ENCODE data around the gene MVK. TPM values are rescaled to one million over a fixed set of nuclear protein-coding genes. Genes with fewer than 3 reads are reported as not detected.

MVK gene
- polyA plus RNA-seq, 1 donor from 2014 or later, result 2.6 TPM

DNA sequence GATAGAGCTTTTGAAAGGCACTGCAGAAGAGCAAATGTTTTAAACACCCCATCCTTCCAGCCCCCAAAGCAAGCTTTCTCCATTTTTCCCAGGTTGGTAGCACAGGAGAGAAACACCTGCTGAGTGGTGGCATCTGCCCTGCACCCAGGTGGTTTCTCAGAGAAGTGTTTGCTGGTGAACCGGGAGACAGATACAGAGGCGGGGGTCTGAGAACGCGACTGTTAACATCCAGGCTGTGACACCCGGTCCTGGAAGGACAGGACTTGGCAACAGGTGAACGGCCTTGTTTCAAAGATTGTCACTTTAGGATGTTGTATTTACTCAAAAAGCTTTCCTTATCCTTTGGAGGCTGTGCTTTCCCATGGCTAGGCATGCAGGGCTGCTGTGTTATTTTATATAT lies 18.8 kb upstream of the MVK start:
- Mint-ChIP-seq H3K36me3 (no peaks in the 10 kb centered on the region), H3K4me3 (no peak overlapping the region), H3K27ac (no peak overlapping the region), H3K9me3 (no peaks in the 10 kb centered on the region), H3K27me3 (no peaks in the 10 kb centered on the region), H3K4me1 (peaks cover 0 to 3% (median 2%) of the 10 kb centered on the region in 3 donors)

DNA sequence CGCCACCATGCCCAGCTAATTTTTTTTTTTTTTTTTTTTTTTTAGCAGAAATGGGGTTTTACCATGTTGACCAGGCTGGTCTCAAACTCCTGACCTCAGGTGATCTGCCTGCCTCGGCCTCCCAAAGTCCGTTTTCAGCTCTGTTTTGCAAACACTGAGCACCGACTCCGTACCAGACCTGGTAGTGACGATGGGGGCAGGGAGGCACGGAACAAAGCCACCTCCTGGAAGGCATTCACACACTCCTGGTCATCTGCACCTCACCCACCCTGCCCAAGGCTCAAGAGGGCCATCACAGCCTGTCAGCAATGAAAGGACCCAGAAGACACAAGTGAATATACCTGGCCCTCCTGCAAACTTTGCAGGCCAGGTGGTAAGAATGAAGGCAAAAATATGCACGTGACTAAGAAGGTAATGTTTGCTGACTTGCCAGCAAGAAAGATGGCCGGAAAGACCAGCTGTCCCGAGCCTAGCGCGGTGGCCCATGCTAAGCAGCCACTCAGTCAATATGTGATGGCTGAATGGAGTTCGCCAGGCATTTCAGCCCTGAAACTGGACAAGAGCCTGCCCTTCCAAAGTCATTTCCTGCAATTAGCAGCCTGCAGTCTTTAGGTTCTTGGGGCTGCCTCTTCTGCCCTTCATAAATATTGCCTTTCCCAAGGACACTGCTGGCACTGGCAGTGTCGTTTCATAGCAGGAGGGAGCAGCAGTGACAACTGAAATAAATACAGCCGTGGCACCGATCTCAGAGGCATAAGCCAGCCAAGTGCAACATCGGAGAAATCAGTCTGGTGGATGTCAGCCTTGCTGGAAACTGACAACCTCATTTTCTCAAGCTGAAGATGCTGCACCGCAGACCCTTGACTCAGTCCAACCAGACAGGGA lies 17.9 kb upstream of the MVK start:
- Mint-ChIP-seq H3K9me3 (no peaks in the 10 kb centered on the region), H3K27me3 (no peaks in the 10 kb centered on the region), H3K4me1 (peaks cover 0 to 3% (median 2%) of the 10 kb centered on the region in 3 donors), H3K4me3 (no peak overlapping the region), H3K36me3 (no peaks in the 10 kb centered on the region), H3K27ac (no peak overlapping the region)

GRCh38 chr12:109557200-109557599 lies 16.4 kb upstream of the MVK start:
- H3K27ac Mint-ChIP-seq, result no peak overlapping the region
- H3K4me3 Mint-ChIP-seq, result no peak overlapping the region
- no peaks in the 10 kb centered on the region for H3K27me3 Mint-ChIP-seq
- peaks cover 0 to 4% (median 2%) of the 10 kb centered on the region in 3 donors for H3K9me3 Mint-ChIP-seq
- peaks cover 6% of the 10 kb centered on the region for H3K36me3 Mint-ChIP-seq
- peaks cover 0 to 3% (median 2%) of the 10 kb centered on the region in 3 donors for H3K4me1 Mint-ChIP-seq

DNA sequence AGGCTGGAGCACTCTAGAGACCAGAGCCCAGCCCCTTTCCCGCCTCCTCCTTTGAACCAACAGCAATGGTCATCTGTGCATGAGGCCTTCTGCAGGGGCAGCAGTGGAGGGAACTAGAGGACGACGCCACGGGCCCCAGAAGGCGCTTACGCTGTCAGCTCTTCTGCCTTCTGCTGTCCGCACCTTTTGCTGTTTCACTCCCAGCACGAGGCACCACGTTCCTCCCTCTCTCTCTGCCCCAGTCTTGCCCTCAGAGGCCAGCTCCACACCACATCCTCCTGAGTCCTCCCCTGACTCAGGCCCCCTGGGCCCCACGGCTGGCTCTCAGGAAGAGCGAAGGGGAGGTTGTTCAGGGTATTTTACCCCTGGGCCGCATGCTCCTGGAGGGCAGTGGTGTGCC lies 15.8 kb upstream of the MVK start:
- no peak overlapping the region for H3K27ac Mint-ChIP-seq
- H3K4me1 Mint-ChIP-seq, result no peaks in the 10 kb centered on the region
- peaks cover 0 to 7% (median 3%) of the 10 kb centered on the region in 3 donors for H3K9me3 Mint-ChIP-seq
- peaks cover 10% of the 10 kb centered on the region for H3K36me3 Mint-ChIP-seq
- H3K4me3 Mint-ChIP-seq, result no peak overlapping the region
- no peaks in the 10 kb centered on the region for H3K27me3 Mint-ChIP-seq

- Mint-ChIP-seq H3K36me3 (peaks cover 10% of the 10 kb centered on the region), H3K27me3 (no peaks in the 10 kb centered on the region), H3K9me3 (peaks cover 0 to 7% (median 3%) of the 10 kb centered on the region in 3 donors), H3K4me3 (no peak overlapping the region), H3K27ac (no peak overlapping the region), H3K4me1 (no peaks in the 10 kb centered on the region)
These were observed 15.0 kb upstream of the MVK start for GRCh38 chr12:109558374-109559199.

DNA sequence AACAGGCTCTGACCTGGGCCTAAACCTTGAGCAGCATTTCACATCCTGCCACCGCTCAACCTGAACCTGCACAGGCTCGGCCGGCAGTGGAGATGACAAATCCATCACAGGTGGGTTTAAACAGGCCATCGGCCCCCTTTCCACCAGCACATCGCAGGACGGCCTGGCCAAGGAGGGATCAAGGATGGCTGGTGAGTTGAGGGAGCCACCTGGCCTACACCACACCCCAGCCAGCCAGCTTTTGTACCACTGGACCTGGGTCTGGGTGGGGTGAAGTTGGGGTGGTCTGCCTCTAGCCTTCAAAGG lies 14.4 kb upstream of the MVK start:
- Mint-ChIP-seq H3K27ac (no peak overlapping the region), H3K4me3 (no peak overlapping the region), H3K9me3 (peaks cover 0 to 7% (median 3%) of the 10 kb centered on the region in 3 donors), H3K27me3 (no peaks in the 10 kb centered on the region), H3K4me1 (no peaks in the 10 kb centered on the region), H3K36me3 (peaks cover 10% of the 10 kb centered on the region)

- Mint-ChIP-seq H3K4me1 (no peaks in the 10 kb centered on the region), H3K27me3 (no peaks in the 10 kb centered on the region), H3K9me3 (peaks cover 0 to 7% (median 3%) of the 10 kb centered on the region in 3 donors), H3K27ac (no peak overlapping the region), H3K36me3 (peaks cover 10% of the 10 kb centered on the region), H3K4me3 (no peak overlapping the region)
These were observed 14.0 kb upstream of the MVK start for GRCh38 chr12:109559601-109560000.

DNA sequence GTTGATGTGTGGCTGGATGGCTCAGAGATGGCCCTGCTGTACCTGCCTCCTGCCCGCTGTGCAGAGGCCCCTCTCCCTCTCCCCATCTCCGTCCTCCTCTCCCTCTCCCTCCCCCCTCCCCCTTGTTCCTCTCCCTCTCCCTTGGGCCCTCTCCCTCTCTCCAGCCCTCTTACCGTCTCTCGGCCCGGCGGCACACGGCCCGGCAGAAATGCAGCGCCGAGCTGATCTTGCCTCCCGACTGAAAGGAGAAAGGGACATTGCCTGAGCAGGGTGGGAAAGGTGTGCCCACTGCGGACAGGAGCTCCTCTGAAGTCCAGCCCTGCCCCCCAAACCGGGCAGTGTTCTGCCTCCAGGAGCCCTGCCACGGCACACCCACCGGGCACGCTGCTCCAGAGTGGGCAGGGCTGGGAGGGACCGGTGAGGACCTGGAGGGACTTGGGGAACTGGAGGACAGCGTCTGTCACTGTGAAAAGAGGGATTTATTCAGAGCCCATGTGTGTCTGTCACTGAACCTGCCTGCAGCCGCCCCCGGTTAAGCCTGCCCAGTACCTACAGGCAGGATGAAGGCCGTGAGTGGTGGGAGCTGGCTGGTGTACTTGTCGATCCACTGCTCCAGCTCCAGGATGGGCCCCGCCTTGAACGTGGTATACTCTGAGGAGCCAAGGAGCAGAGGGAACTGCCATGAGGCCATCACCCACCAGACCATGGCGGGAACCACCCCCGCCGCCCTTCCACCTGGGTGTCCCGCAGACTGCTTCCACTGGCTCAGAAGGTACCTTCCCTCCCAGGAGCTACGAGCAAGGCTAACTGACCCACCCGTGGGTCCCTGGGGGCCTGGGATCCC lies 12.5 kb upstream of the MVK start:
- no peaks in the 10 kb centered on the region for H3K4me1 Mint-ChIP-seq
- H3K27me3 Mint-ChIP-seq, result no peaks in the 10 kb centered on the region
- H3K4me3 Mint-ChIP-seq, result no peak overlapping the region
- no peak overlapping the region for H3K27ac Mint-ChIP-seq
- H3K9me3 Mint-ChIP-seq, result peaks cover 0 to 7% (median 3%) of the 10 kb centered on the region in 3 donors
- H3K36me3 Mint-ChIP-seq, result peaks cover 10% of the 10 kb centered on the region

DNA sequence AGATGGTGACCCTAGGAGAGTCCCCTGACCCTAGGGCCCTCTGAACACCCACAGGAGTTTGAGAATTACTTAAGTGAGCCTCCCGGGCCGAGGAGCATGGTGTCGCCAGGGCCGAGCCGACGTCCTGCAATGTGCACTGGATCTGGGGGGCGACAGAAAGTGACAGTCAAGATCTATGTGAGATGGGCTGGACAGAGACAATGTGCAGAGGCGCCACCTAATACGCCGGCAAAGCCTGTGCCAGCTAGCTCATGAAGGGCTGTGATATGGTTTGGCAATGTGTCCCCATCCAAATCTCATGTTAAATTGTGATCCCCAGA lies 11.9 kb upstream of the MVK start:
- Mint-ChIP-seq H3K36me3 (peaks cover 10% of the 10 kb centered on the region), H3K27me3 (no peaks in the 10 kb centered on the region), H3K4me3 (no peak overlapping the region), H3K9me3 (peaks cover 0 to 7% (median 3%) of the 10 kb centered on the region in 3 donors), H3K27ac (no peak overlapping the region), H3K4me1 (no peaks in the 10 kb centered on the region)

GRCh38 chr12:109562871-109563270 lies 10.7 kb upstream of the MVK start:
- Mint-ChIP-seq H3K4me3 (no peak overlapping the region), H3K27me3 (no peaks in the 10 kb centered on the region), H3K36me3 (peaks cover 10% of the 10 kb centered on the region), H3K9me3 (peaks cover 0 to 7% (median 3%) of the 10 kb centered on the region in 3 donors), H3K4me1 (no peaks in the 10 kb centered on the region), H3K27ac (no peak overlapping the region)

GRCh38 chr12:109563291-109564284 lies 10.0 kb upstream of the MVK start:
- H3K36me3 Mint-ChIP-seq, result peaks cover 10% of the 10 kb centered on the region
- no peaks in the 10 kb centered on the region for H3K27me3 Mint-ChIP-seq
- peaks cover 0 to 7% (median 3%) of the 10 kb centered on the region in 3 donors for H3K9me3 Mint-ChIP-seq
- H3K4me1 Mint-ChIP-seq, result no peaks in the 10 kb centered on the region
- no peak overlapping the region for H3K27ac Mint-ChIP-seq
- H3K4me3 Mint-ChIP-seq, result no peak overlapping the region

GRCh38 chr12:109566424-109566823 lies 7.2 kb upstream of the MVK start:
- Mint-ChIP-seq H3K4me1 (peaks cover 0 to 3% (median 0%) of the 10 kb centered on the region in 3 donors), H3K27ac (no peak overlapping the region), H3K27me3 (no peaks in the 10 kb centered on the region), H3K36me3 (peaks cover 10% of the 10 kb centered on the region), H3K4me3 (no peak overlapping the region), H3K9me3 (peaks cover 0 to 7% (median 3%) of the 10 kb centered on the region in 3 donors)

DNA sequence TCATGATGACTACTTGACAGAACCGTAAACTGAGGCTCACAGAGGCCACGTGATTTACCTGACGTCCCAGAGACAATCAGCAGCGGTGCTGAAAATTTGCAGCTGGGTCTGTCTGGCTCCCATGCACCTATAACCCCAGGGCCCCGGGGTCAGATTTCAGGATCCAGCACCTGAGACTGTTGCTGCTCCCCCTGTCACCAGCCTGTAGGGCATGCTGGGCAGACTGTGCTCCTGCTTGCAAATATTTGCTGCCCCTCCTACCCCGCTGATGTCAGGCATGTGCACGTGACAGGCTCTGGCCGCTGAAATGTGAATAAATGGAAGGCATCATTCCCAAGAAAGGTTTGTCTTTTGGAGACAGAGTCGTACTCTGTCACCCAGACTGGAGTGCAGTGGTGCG lies 6.3 kb upstream of the MVK start:
- H3K27ac Mint-ChIP-seq, result no peak overlapping the region
- no peak overlapping the region for H3K4me3 Mint-ChIP-seq
- H3K9me3 Mint-ChIP-seq, result peaks cover 0 to 2% (median 0%) of the 10 kb centered on the region in 3 donors
- peaks cover 3% of the 10 kb centered on the region for H3K36me3 Mint-ChIP-seq
- H3K27me3 Mint-ChIP-seq, result no peaks in the 10 kb centered on the region
- H3K4me1 Mint-ChIP-seq, result peaks cover 0 to 3% (median 0%) of the 10 kb centered on the region in 3 donors

DNA sequence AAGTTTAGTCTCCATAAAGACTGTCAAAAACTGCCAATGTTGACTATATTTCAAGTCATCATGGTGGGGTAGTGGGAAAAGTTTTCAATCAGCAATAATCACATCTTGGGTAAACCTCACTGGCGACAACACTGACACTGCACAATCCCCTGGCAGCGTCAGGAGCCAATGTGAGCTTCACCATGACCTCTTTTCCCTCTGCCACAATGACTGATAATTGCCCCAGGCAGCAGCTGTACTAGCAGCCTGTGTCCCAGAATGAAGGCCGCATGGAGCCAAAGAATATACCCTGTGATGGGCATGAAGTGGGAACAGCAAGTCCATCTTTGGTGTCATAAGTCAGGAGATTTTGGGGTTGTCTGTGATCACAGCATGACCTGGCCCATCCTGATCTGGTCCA lies 5.6 kb upstream of the MVK start:
- Mint-ChIP-seq H3K27me3 (no peaks in the 10 kb centered on the region), H3K27ac (no peak overlapping the region), H3K4me1 (peaks cover 0 to 9% (median 6%) of the 10 kb centered on the region in 3 donors), H3K36me3 (no peaks in the 10 kb centered on the region), H3K9me3 (no peaks in the 10 kb centered on the region), H3K4me3 (no peak overlapping the region)

All from IgD-negative memory B cell (primary cell).